ENCODE results near the gene COL25A1. TPM values are rescaled to one million over a fixed set of nuclear protein-coding genes. Genes with fewer than 3 reads are reported as not detected.
"Not testable (repeated sequence)": the region's sequence is repeated elsewhere in the genome, so short reads cannot be mapped to it uniquely, and the experiment has no call there.

The COL25A1 gene
- total and polyA plus RNA-seq, 11 donors: 0.19 to 1.8 (median 0.50) TPM

DNA sequence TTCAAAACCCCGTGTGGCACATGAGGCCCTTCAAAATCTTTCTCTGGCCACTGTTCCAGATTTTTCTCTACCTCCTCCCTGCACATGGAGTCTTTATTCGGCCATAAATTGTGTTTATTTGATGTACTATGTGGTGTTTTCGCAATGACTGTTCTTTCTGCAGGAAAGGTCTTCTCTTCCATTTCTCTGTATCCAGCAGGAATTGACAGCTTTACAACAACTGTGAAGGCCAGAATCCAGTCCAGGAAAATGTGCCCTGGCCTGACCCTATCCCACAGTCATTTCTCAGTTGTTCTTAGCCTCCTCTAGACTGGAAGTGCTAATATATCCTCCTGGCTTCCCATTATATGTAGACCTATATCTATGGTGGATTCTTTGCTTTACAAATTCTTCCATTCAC, 191.4 kb downstream of the COL25A1 start:
- WGBS, 4 donors: 78 to 94% (median 92%) methylated on average over 3 of the region's 3 CpGs

DNA sequence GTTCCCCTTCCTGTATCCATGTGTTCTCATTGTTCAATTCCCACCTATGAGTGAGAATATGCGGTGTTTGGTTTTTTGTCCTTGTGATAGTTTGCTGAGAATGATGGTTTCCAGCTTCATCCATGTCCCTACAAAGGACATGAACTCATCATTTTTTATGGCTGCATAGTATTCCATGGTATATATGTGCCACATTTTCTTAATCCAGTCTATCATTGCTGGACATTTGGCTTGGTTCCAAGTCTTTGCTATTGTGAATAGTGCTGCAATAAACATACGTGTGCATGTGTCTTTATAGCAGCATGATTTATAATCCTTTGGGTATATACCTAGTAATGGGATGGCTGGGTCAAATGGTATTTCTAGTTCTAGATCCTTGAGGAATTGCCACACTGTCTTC, 194.2 kb downstream of the COL25A1 start:
- H3K9me3 ChIP-seq; H3K36me3 ChIP-seq; DNase-seq; H3K27me3 ChIP-seq; intact Hi-C loops (cut with DNase I); H3K4me3 ChIP-seq; H3K27ac ChIP-seq; ATAC-seq; H3K4me1 ChIP-seq: not testable (repeated sequence)
- WGBS, 4 donors: 67 to 100% methylated on average over 2 of the region's 2 CpGs; no CpG with 5 or more reads in 2 of the 4 donors

More for the DNA sequence above, 191.4 kb downstream of the COL25A1 start:
- no peak for TF ChIP-seq POLR2A (IDR thresholded peaks at IDR 0.05)
- TF ChIP-seq, protein P1, sequence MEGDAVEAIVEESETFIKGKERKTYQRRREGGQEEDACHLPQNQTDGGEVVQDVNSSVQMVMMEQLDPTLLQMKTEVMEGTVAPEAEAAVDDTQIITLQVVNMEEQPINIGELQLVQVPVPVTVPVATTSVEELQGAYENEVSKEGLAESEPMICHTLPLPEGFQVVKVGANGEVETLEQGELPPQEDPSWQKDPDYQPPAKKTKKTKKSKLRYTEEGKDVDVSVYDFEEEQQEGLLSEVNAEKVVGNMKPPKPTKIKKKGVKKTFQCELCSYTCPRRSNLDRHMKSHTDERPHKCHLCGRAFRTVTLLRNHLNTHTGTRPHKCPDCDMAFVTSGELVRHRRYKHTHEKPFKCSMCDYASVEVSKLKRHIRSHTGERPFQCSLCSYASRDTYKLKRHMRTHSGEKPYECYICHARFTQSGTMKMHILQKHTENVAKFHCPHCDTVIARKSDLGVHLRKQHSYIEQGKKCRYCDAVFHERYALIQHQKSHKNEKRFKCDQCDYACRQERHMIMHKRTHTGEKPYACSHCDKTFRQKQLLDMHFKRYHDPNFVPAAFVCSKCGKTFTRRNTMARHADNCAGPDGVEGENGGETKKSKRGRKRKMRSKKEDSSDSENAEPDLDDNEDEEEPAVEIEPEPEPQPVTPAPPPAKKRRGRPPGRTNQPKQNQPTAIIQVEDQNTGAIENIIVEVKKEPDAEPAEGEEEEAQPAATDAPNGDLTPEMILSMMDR (IDR thresholded peaks at IDR 0.05): no peak
- Histone ChIP-seq H3K9me3 (no peaks in the 10 kb centered on the region), H3K4me3 (no peak overlapping the region), H3K27ac (no peak overlapping the region), H3K4me1 (no peaks in the 10 kb centered on the region), H3K27me3 (no peaks in the 10 kb centered on the region), H3K36me3 (no peaks in the 10 kb centered on the region)
- intact Hi-C loops (cut with DNase I): no loop called here
- DNase-seq (no peak), ATAC-seq (no peak)

DNA sequence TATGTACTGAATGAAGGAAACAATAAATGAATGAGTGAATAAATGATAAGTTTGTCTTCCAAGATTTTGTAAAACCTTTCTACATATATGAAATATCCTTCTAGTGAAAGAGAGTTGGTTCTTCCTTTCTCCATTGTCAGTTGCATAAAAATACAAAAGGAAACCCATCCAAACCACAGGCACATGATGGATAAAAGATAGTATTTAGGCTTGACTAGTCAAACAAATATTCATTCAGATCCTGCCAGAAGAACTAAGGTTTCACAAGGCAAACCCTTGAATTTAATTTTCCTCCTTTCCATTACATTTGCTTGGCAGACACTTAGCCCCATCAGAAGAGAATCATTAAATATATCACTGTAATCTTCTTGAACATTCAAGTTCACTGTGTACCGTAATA, 208.4 kb downstream of the COL25A1 start:
- H3K4me3 ChIP-seq: no peak overlapping the region
- H3K9me3 ChIP-seq: no peaks in the 10 kb centered on the region
- no peaks in the 10 kb centered on the region for H3K4me1 ChIP-seq
- intact Hi-C loops (cut with DNase I): loop anchor here in 1 of 10 donors (10.0 kb wide), 1 partner anchor 281 kb away; no protein-coding TSS in a partner anchor
- no peaks in the 10 kb centered on the region for H3K36me3 ChIP-seq
- H3K27ac ChIP-seq: no peak overlapping the region
- DNase-seq: no peak
- ATAC-seq: no peak
- 89 to 98% (median 93%) methylated on average over 1 of the region's 1 CpG for WGBS, 4 donors
- H3K27me3 ChIP-seq: no peaks in the 10 kb centered on the region
- TF ChIP-seq, protein P1 (IDR thresholded peaks at IDR 0.05): no peak
- no peak for TF ChIP-seq POLR2A (IDR thresholded peaks at IDR 0.05)

DNA sequence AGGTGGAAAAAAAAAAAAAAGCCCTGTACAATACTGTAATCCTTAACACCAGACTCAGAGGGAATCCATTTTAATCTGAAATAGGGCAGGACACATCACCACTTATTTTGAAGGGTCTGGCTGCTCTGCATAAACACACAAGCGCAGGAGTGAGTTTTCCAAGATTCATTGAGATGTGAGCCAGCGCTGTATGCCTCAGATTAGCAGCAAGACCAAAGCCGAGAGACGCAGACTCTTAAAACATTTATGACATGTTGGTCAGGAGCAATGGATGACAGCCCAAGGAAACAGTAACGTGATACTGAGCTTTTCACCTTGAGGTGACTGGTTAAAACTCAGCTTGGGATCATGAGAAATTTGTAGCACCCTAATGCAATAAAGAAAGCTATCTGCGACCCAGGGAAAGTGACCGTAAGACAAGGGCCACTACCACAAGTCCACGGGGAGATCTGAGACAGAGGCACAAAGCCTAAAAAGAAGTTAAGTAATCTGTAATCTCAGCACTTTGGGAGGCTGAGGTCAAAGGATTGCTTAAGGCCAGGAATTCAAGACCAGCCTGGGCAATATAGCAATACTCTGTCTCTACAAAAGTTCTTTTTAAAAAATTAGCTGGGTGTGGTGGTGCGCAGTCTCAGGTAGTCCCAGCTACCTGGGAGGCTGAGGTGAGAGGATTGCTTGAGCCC, 210.6 kb downstream of the COL25A1 start:
- DNase-seq (no peak), ATAC-seq (no peak)
- WGBS, 4 donors: 67 to 75% (median 71%) methylated on average over 9 of the region's 9 CpGs
- Histone ChIP-seq H3K36me3 (no peaks in the 10 kb centered on the region), H3K4me1 (no peaks in the 10 kb centered on the region), H3K27ac (no peak overlapping the region), H3K27me3 (no peaks in the 10 kb centered on the region), H3K9me3 (no peaks in the 10 kb centered on the region), H3K4me3 (no peak overlapping the region)
- TF ChIP-seq, protein P1 (IDR thresholded peaks at IDR 0.05): no peak
- no peak for TF ChIP-seq POLR2A (IDR thresholded peaks at IDR 0.05)
- intact Hi-C loops (cut with DNase I): loop anchor here in 1 of 10 donors (10.0 kb wide), 1 partner anchor 283 kb away; no protein-coding TSS in a partner anchor

Measured in heart left ventricle (tissue), 16 donors.